Gastrocnemius medialis (tissue), 4 donors: ENCODE results near the gene FEN1.

ENCODE experiments used
- CTCF ChIP-seq, 5 experiments: fragments of 450-650 bp in 3 of 5; fragments of 200-600 bp in 2 of 5; sonication (generic) in 2 of 5; IDR thresholded peaks in 4 of 5; conservative IDR thresholded peaks in 1 of 5; 1 replicate in 4 of 5; 2 replicates in 1 of 5; pipeline ENCODE4 v1.5.1; 2016 to 2019; ENCODE audit warnings: antibody characterized with exemption in 5 of 5, mild to moderate bottlenecking in 3 of 5, moderate library complexity in 3 of 5
- POLR2A ChIP-seq, 2 donors: fragments of 450-650 bp; IDR thresholded peaks; one replicate each; pipeline ENCODE4 v1.6.1; 2017; ENCODE audit warnings: antibody characterized with exemption in 2 of 2, mild to moderate bottlenecking in 2 of 2, moderate library complexity in 2 of 2

- TF ChIP-seq CTCF (IDR thresholded peaks at IDR 0.05 in 4 of 5, conservative IDR thresholded peaks at IDR 0.05 in 1 of 5) (no peak), POLR2A (IDR thresholded peaks at IDR 0.05) (no peak)
Measured at GRCh38 chr11:61756147-61756451, 36.6 kb upstream of the FEN1 start.
